ENCODE data around the gene PHLDB3. TPM values are rescaled to one million over a fixed set of nuclear protein-coding genes. Genes with fewer than 3 reads are reported as not detected.

The PHLDB3 gene
- total RNA-seq, 1 experiment from 2014 or later: 29.0 TPM

DNA sequence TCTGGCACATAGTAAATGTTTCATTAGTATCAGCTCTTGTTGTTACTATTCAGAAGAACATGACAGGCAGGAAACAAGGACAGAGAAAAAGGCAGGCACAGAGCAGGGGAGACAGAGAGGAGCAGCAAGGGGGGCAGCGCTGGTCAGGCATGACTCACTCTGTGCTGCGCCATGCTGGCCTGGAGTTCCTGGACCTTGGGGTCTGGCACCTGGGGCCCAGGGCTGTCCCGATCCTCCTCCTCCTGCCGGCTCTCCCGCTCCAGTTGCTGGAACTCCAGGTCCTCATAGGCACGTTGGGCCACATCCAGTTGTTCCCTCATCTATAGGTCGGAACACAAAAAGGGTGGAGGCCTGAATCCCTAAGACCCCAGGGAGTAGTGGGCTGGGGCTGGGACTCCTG, 7.6 kb downstream of the PHLDB3 start:
- TF ChIP-seq, protein P1, sequence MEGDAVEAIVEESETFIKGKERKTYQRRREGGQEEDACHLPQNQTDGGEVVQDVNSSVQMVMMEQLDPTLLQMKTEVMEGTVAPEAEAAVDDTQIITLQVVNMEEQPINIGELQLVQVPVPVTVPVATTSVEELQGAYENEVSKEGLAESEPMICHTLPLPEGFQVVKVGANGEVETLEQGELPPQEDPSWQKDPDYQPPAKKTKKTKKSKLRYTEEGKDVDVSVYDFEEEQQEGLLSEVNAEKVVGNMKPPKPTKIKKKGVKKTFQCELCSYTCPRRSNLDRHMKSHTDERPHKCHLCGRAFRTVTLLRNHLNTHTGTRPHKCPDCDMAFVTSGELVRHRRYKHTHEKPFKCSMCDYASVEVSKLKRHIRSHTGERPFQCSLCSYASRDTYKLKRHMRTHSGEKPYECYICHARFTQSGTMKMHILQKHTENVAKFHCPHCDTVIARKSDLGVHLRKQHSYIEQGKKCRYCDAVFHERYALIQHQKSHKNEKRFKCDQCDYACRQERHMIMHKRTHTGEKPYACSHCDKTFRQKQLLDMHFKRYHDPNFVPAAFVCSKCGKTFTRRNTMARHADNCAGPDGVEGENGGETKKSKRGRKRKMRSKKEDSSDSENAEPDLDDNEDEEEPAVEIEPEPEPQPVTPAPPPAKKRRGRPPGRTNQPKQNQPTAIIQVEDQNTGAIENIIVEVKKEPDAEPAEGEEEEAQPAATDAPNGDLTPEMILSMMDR (conservative IDR thresholded peaks at IDR 0.05; ENCODE audit: low read depth, low read length): no peak
- no peak for TF ChIP-seq EZH2 (IDR thresholded peaks at IDR 0.05; ENCODE audit: low read length, unreplicated experiment)
- no peak for TF ChIP-seq EZH2phosphoT487 (IDR thresholded peaks at IDR 0.05; ENCODE audit: borderline replicate concordance, low read length)
- Histone ChIP-seq H3K9me2 (replicated peaks; ENCODE audit: low read length) (no peaks in the 10 kb centered on the region), H3K4me2 (ENCODE audit: low read length) (no peak overlapping the region), H2AFZ (ENCODE audit: low read length) (no peak overlapping the region), H3K4me1 (ENCODE audit: insufficient read depth, low read length) (no peaks in the 10 kb centered on the region), H3K9ac (ENCODE audit: low read length) (no peak overlapping the region), H3F3A (ENCODE audit: low read length, unreplicated experiment) (no peaks in the 10 kb centered on the region), H3K79me2 (ENCODE audit: low read length) (no peaks in the 10 kb centered on the region), H4K20me1 (ENCODE audit: low read length) (no peaks in the 10 kb centered on the region), H3K27ac (ENCODE audit: low read length) (no peak overlapping the region), H3K9me3 (ENCODE audit: low read length) (no peaks in the 10 kb centered on the region), H3K36me3 (ENCODE audit: low read depth, low read length) (no peaks in the 10 kb centered on the region), H3K27me3 (ENCODE audit: low read length) (no peaks in the 10 kb centered on the region), H3K4me3 (ENCODE audit: low read length) (no peak overlapping the region)
- BruUV-seq (replicated peaks): no TSS peak
- ChIA-PET CTCF (no interaction called here), POLR2A (ENCODE audit: unreplicated experiment) (no interaction called here)
- ATAC-seq (no peak), DNase-seq (no peak)
- intact Hi-C loops (cut with micrococcal nuclease): no loop called here

DNA sequence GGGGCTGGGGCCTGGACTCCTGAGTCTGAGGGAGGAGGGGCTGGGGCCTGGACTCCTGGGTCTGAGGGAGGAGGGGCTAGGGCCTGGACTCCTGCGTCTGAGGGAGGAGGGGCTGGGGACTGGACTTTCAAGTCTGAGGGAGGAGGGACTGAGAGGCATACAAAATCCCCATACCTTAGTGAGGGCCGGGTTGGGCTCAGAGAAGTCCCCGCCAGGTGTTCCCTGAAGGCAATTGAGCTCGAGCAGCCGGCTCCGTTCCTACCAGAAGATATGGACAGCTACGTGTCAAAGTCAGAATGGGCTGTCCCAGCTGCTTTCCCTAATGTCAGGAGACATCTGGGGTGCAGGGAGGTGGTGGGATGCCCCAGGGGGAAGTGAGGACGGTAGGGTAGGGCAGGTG, 9.5 kb downstream of the PHLDB3 start:
- Histone ChIP-seq H3F3A (ENCODE audit: low read length, unreplicated experiment) (no peaks in the 10 kb centered on the region), H3K79me2 (ENCODE audit: low read length) (no peaks in the 10 kb centered on the region), H3K36me3 (ENCODE audit: low read depth, low read length) (no peaks in the 10 kb centered on the region), H4K20me1 (ENCODE audit: low read length) (no peaks in the 10 kb centered on the region), H3K4me1 (ENCODE audit: insufficient read depth, low read length) (no peaks in the 10 kb centered on the region), H2AFZ (ENCODE audit: low read length) (no peak overlapping the region), H3K9me2 (replicated peaks; ENCODE audit: low read length) (no peaks in the 10 kb centered on the region), H3K9ac (ENCODE audit: low read length) (no peak overlapping the region), H3K9me3 (ENCODE audit: low read length) (no peaks in the 10 kb centered on the region), H3K27me3 (ENCODE audit: low read length) (no peaks in the 10 kb centered on the region), H3K27ac (ENCODE audit: low read length) (no peak overlapping the region), H3K4me2 (ENCODE audit: low read length) (no peak overlapping the region), H3K4me3 (ENCODE audit: low read length) (no peak overlapping the region)
- ChIA-PET CTCF (no interaction called here), POLR2A (ENCODE audit: unreplicated experiment) (no interaction called here)
- TF ChIP-seq, protein P1 (conservative IDR thresholded peaks at IDR 0.05; ENCODE audit: low read depth, low read length): no peak
- TF ChIP-seq EZH2phosphoT487 (IDR thresholded peaks at IDR 0.05; ENCODE audit: borderline replicate concordance, low read length) (no peak), EZH2 (IDR thresholded peaks at IDR 0.05; ENCODE audit: low read length, unreplicated experiment) (no peak)
- ATAC-seq: no peak
- DNase-seq: no peak
- intact Hi-C loops (cut with micrococcal nuclease): no loop called here
- BruUV-seq (replicated peaks): no TSS peak

DNA sequence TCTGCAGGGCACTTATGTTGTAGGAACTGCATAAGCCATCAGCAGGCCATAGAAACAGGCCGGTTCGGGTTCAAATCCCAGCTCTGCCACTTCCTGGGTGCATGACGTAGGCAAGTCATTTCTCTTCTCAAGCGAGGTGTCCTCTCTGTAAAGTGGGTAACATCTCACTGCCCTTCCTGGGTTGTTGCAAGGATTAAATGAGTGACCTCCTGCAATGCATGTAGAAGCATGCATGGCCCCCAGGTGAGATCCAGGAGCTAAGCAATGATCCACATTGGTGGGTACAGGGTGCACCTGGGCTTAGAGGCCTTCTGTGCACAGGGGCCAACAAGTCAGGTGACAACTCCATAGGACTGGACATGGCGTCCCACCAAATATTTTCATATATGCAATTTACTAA, 13.8 kb downstream of the PHLDB3 start:
- no peak overlapping the region for H3K4me2 ChIP-seq (ENCODE audit: low read length)
- no peak overlapping the region for H3K27ac ChIP-seq (ENCODE audit: low read length)
- ChIA-PET CTCF (no interaction called here), POLR2A (ENCODE audit: unreplicated experiment) (interaction anchor here (0.6 kb wide), 1 partner anchor 84 kb away, joined by 4 read pairs; no protein-coding TSS in a partner anchor)
- TF ChIP-seq EZH2phosphoT487 (IDR thresholded peaks at IDR 0.05; ENCODE audit: borderline replicate concordance, low read length) (no peak), EZH2 (IDR thresholded peaks at IDR 0.05; ENCODE audit: low read length, unreplicated experiment) (no peak)
- TF ChIP-seq, protein P1 (conservative IDR thresholded peaks at IDR 0.05; ENCODE audit: low read depth, low read length): no peak
- no peaks in the 10 kb centered on the region for H3K9me2 ChIP-seq (replicated peaks; ENCODE audit: low read length)
- no peaks in the 10 kb centered on the region for H3K4me1 ChIP-seq (ENCODE audit: insufficient read depth, low read length)
- no peak overlapping the region for H3K9ac ChIP-seq (ENCODE audit: low read length)
- intact Hi-C loops (cut with micrococcal nuclease): no loop called here
- H3F3A ChIP-seq (ENCODE audit: low read length, unreplicated experiment): no peaks in the 10 kb centered on the region
- DNase-seq (no peak), ATAC-seq (no peak)
- H3K79me2 ChIP-seq (ENCODE audit: low read length): no peaks in the 10 kb centered on the region
- no peak overlapping the region for H3K4me3 ChIP-seq (ENCODE audit: low read length)
- H3K9me3 ChIP-seq (ENCODE audit: low read length): no peaks in the 10 kb centered on the region
- H3K27me3 ChIP-seq (ENCODE audit: low read length): no peaks in the 10 kb centered on the region
- H2AFZ ChIP-seq (ENCODE audit: low read length): no peak overlapping the region
- no peaks in the 10 kb centered on the region for H4K20me1 ChIP-seq (ENCODE audit: low read length)
- H3K36me3 ChIP-seq (ENCODE audit: low read depth, low read length): no peaks in the 10 kb centered on the region
- no TSS peak for BruUV-seq (replicated peaks)

Data from PC-3 (cell line).